Brain pericyte (primary cell): ENCODE data around the gene KPTN.

Experiments
- DNase-seq: peaks from one replicate; pipeline ENCODE4 v3.0.0-alpha.2; 2012; ENCODE audit warnings: low read depth, low spot score

The KPTN gene

DNA sequence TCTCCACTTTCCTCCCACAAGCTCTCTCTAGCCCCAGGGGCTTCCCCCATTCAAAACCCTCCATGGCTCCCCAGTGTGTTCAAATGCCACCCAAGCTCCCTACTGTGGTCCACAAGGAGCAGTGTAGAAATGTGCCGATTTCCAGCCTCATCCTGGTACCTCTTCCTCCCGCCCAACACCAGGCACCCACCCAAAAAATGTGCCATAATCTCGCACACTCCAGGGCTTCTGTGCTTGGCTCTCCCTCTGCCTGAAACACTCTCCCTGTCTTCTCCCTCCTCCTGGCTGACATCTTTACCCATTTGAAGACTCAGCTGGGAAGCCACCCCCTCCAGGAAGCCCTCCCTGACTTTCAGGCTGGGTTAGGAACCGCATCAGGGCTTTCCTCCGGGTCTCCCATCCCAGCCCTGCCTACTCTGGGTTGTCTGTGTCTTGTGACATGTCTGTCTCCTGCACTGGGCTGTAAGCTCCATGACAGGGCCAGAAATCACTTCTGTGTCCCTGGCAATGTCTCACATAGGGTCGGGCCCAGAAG, 48.1 kb downstream of the KPTN start:
- DNase-seq: no peak

DNA sequence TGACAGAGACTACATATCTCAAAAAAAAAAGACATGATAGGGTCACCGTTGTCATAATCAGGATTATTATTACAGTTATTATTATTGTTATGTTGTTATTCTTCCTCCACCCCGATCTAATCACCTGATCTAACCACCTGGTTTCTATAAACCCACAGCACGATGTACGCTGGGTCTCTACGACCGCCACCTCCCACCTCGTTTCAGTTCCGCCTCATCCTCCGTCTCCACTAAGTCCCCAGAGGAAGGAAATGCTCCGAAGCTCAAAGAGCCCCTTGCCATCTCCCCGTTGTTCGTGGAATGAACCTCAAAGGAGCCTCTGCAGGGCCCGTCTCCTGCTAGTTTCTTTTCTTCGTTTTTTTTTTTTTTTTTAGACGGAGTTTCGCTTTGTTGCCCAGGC, 48.8 kb downstream of the KPTN start:
- DNase-seq: no peak

DNA sequence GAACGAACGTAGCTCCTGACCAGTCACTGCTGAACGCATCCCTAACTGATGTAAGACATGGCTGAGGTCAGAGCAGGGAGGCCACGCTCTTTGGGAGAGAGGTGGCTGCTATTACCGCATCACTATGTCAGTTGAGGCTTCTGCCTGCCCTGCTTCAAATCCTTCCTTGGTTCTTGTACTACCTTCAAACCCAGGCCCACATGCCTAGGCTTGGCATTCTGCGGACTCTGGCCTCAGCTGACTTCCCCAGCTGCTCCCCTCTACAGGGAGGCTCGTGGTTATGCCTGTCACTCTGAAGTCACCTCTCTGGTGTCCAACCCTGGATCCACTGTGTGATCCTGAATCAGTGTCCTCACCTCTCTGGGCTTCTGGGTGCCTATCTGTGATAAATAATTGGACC, 49.9 kb downstream of the KPTN start:
- no peak for DNase-seq

DNA sequence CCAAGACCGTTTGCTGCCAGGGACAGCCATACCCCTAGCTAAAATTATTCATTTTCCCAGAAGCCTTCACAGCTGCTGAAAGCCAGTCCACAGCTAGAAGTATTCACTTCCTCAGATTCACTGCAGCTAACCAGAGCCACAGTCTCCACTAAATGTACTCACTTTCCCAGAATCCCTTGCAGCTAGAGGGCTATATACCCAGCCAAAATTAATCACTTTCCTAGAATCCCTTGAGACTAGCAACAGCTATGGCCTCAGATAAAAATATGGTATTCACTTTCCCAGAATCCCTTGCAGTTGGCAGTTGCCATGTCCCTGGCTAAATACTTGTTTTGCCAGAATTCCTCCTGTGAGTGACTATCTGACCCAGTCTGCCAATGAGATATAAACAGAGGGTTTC, 50.9 kb downstream of the KPTN start:
- DNase-seq: no peak

DNA sequence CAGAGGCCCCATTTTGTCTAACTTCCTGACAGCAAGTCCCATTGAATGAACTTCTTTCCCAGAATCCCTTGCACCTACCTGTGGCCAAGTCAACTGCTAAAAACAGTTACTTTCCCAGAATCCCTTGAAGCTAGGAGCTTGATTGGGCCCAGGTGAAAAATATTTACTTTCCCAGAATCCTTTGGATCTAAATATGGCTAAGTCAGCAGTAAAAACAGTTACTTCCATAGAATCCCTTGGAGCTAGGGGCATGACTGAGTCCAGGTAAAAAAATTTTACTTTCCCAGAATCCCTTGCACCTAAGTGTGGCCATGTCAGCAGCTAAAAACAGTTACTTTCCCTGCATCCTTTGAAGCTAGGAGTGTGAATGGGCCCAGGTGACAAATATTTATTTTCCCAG, 51.5 kb downstream of the KPTN start:
- no peak for DNase-seq

DNA sequence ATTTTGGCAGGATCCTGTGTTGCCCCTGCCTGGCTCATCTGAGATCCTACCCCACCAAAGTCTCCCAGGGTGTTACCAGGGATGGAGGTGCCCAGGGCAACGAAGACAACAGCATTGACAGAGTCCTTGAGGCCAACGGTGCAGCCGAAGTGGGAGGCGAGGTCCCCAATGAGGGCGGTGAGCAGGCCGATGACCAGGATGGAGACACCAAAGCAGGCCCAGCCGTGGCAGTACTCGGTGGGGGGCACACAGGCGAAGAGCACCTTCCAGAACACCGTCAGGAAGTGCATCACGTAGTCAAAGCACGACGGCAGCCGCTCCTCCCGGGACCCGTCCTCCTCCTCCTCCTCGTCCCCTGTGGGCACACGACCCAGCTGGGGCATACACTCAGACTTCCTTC, 51.9 kb downstream of the KPTN start:
- DNase-seq: no peak

DNA sequence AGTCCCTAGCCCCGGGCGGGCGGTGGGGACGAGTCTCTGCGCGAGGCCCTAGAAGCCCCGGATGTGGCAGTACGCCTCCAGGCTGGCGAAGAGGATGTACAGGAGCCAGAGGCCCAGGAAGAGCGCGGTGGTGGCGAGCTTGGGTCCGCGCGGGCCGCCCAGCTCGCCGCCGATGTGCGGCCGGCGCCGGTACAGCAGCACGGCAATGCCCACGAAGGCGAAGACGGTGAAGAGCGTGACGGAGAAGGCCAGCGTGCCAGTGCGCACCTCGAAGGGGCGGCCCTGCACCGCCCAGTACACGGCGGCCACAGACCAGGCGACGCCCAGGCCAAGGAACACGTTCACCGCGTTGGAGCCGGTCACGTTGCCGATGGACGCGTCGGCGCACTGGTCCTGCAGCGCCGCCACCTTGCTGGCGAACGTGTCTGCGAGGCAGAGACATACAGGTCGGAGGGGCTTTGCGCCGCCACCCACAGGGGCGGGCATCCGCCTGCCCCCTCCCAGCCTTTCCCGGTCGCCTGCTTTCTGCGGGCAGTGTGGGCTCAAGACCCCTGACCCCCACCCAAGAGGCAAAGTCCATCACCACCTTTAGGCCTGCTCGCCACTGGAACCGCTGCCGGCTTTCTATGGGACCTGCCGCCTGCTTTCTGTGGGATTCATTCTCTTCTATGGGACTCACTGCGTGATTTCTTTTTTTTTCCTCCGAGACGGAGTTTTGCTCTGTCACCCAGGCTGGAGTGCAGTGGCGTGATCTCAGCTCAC, 53.8 kb downstream of the KPTN start:
- no peak for DNase-seq

DNA sequence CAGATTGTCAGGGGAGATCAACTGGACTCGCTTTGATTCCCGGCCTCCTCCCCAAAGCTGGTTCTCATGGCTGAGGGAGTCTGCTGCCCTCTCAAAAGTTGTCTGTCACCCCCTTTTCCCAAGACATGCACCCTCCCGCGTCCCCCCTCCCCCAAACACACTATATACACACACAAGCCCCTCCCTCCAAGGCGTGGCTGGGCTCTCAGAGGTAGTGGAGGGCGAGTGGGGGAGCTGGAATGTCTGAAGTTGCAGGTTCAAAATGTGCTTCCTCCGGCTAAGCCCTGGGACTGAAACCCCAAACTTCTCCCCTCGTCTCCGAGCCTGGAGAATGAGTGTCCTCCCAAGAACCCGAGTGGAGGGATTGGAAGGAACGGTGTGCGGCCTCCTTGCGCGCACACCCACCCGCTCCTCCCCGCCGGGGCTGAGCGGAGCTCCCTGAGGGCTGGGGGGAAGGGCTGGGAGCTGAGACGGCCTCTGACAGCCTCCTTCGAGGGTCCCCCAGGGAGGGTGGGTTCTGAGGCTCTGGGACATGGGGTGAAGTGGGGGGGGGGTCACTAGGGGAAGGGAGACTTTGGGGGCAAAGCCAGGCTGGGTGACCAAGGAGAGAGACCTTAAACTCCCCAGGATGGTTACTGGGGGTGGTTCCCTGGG, 54.8 kb downstream of the KPTN start:
- DNase-seq: no peak

DNA sequence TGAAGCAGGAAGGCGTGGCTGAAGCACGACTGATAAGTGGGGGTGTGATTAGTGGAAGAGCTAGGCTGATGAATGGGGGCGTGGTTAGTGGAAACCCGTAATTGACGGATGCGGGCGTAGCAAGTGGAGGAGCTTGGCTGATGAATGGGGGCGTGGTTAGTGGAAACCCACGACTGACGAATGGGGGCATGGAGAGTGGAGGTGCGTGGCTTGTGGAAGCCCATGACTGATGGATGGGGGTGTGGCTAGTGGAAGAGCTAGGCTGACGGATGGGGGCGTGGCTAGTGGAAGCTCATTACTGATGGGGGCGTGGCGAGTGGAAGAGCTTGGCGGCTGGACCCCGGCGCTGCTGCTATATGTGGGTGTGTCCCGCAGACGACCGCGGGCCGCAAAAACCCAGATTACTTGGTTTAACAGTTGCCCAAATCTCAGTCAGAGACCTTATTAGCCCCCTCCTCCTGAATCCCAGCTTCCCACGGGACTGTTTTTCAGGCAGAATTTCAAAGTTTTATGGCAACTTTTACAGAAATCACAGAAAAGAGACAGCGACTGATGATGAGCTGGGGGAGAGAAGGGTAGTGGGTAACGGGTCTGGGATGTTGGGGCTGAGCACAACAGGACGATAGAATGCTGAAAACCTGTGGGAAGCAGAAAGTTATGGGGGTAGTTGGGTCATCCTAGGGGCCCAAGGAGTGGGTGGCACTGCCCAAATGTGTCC, 55.7 kb downstream of the KPTN start:
- DNase-seq: peak; percentile 78

DNA sequence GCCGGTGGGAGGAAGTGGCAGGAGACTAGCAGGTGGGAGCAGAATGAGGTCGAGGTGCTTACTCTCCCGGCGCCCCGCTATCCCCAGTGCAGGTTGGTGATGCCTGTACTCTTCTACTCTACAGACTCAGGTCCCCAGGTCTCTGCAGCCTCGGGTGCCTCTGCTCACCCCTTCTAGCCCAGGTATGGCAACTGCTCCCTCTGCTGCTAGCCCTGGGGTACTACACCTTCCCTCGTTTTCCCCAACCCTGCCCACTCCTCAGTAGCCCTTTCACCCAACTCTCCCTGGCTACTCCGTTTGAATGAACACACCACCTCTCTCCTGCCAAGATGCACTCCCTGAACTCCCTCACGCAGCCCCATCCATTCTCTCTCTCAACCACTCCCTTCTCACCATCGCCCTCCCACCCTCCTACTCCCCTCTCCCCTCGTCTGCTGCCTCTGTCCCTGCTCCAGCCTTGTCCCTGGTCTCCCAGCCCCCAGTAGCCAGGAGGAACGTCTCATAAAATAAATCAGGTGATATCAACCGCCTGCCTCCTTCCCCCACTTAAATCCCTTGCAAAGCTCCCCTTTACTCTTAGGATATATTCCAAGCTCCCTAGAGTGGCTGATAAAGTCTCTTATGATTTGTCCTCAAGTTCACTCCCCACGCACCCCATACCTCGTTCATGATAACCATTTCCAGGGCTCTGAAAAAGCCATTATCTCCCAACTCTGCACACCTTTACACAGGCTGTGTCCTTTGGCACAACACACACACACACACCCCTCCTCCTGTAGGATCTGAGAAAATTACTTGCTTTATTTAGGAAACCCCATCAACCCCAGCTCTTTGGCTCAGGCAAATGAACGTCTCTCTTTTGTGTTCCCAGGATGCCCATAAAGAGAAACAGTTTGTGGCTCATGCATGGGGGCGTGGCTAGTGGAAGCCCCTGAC, 56.5 kb downstream of the KPTN start:
- no peak for DNase-seq
